Activated T-cell treated with anti-CD3 and anti-CD28 coated beads for 4 hours (primary cell): ENCODE measurements around the gene SPOUT1.

ENCODE experiments used
- DNase-seq: peaks from one replicate; pipeline ENCODE4 v3.0.0-alpha.2; 2020

The SPOUT1 gene

GRCh38 chr9:128835246-128836210 lies 5.9 kb upstream of the SPOUT1 start:
- no peak for DNase-seq

DNA sequence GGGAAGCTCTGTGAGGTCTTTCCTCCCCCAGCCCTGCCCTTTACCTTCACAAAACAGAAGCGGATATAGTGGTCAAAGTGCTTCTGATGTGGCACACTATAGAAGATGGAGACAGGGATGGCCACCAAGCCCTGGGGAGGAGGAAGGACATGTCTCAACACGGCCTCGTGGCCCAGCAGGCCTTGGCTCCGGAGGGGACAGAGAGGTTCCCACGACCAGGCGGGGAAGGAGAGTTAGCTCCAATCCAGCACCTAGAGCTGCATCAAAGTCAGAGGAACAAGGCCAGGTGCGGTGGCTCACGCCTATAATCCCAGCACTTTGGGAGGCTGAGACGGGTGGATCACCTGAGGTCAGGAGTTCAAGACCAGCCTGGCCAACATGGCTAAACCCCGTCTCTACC lies 4.1 kb upstream of the SPOUT1 start:
- DNase-seq, result no peak

- no peak for DNase-seq
Measured at GRCh38 chr9:128828719-128829452, 708 bp downstream of the SPOUT1 start.

- DNase-seq, result no peak
Measured at GRCh38 chr9:128828267-128828666, 1.3 kb downstream of the SPOUT1 start.

DNA sequence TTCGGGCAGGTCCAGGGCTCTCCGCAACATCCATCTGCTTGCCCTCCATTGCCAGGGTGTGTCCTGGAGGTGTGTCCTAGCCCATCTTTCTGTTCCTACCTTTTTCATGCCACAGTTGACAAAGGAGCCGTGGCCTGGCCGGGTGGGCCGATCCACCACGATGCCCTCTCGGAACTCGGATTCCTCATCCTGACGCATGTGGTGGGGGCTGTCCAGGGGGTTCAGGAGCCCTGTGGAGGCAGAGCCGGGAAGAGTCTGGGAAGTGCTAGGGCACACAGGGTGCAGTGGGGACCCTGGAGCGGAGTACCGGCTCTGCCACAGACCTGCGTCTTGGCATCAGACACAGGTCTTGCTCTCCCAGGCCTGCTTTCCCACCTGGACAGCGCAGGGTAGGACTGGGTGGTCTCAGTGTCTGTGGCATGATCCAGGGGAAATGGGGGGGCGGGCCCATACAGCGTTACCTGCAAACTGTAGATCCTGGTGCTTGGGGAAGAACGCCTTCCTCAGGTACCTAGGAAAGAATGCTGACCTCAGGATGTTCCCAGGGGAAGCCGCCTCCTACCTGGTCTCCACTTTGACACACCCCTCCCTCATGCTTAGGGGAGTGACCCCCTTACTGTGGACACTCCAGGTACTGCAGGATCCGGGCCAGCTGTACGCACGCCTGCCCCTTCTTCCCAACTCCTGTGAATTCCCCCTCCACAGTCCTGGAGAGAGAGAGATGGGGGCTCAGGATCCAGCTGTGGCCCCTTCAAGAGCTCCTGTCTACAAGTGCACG lies 3.5 kb downstream of the SPOUT1 start:
- DNase-seq, result no peak

DNA sequence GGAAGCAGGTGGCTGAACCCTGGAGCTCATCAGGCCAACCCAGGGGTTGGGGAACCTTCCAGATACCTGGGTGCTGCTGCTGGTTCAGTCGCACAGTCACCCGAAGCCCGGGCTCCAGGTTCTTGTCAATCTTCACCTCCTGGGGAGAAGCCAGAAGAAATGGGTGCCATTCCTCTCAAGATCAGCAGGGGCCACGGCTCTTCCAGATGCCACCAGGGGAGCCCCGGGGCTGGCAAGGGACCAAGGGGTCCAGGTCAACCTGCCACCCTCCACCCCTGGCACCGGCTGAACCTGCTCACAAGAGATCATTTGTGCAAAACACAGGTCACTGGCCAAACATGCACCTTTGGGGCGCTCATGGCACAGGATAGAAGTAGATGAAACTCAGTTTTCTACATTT lies 4.7 kb downstream of the SPOUT1 start:
- DNase-seq, result no peak

DNA sequence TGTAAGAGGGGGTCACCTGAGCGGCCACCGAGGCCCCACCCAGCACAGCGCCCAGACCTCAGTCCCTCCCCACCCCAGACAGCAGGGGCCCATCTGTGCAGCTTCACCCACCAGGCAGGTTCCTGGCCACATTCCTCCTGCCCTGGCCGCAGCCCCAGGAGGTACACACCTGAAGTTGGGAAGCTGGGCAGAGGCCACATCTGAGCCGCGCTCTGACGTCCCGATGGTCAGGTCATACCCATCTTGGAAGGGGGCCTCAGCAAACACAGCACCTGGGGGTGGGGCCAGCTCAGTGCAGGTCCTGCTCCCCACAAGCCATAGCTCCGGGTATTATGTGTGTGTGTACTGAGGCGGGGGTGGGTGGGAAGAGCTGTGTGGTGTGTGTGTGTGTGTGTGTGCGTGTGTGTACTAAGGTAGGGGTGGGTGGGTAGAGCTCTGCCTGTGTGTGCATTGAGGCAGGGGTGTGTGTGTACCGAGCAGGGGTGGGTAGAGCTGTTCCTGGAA lies 5.6 kb downstream of the SPOUT1 start:
- no peak for DNase-seq

GRCh38 chr9:128823362-128823902 lies 6.2 kb downstream of the SPOUT1 start:
- no peak for DNase-seq

DNA sequence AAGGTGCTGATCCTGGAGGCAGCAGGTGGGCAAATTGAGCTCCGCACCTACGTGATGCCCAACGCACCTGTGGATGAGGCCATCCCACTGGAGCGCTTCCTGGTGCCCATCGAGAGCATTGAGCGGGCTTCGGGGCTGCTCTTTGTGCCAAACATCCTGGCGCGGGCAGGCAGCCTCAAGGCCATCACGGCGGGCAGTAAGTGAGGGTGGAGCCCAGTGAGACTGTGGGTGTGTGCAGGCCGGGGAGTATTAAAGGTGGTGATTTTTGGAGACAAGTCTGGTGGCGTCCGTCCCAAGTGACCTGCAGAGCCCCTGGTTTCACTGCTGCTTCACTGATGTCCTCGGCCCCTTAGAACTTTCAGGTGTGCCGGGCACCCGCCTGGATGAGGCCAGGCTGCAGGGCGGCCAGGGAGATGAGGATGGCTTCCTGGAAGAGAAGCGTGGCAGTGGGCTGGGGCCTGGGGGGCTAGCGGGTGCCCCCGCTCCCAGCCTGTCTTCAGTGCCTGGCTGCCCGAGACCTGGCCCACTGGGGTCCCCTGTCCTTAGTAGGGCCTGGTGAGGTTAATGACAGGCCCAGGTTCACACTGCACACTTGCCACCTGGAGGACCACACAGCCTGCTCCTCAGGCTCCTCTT lies 7.1 kb downstream of the SPOUT1 start:
- DNase-seq, result no peak

DNA sequence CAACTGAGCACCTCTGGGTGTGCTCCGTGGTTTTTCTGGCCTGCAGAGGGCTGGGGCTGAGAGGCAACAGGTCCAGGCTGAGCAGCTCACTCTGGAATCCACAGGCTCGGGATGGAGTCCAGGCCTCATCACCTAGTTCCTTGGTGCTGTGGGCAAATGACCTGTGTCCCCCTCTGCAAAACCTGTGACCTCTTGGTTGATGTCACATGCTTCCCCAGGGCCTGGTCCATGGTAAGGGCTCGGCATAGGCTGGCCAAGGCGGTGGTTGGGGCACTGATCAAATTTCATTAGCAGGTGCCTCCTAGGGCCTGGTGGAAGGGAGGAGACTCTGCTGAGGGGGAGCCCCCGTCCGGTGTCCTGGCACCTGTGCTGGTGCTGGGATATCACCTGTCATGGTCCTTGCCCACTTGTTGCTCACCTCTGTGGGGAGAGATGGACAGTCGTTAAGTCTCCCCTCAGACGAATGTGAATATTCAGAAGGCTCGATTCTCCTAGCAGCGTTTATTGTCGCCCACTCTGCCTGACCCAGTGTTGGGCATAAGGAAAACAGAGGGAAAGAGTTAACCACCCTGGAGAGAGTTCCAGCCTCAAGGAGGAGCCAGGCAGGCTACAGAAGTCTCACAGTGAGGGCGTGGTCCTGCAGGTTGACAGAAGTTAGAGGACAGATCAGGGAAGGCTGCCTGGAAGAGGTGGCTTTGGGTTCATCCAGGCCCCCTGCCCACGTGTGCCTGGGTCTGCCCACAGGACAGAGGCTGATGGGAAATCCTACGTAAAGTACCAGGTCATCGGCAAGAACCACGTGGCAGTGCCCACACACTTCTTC lies 7.8 kb downstream of the SPOUT1 start:
- DNase-seq, result no peak

DNA sequence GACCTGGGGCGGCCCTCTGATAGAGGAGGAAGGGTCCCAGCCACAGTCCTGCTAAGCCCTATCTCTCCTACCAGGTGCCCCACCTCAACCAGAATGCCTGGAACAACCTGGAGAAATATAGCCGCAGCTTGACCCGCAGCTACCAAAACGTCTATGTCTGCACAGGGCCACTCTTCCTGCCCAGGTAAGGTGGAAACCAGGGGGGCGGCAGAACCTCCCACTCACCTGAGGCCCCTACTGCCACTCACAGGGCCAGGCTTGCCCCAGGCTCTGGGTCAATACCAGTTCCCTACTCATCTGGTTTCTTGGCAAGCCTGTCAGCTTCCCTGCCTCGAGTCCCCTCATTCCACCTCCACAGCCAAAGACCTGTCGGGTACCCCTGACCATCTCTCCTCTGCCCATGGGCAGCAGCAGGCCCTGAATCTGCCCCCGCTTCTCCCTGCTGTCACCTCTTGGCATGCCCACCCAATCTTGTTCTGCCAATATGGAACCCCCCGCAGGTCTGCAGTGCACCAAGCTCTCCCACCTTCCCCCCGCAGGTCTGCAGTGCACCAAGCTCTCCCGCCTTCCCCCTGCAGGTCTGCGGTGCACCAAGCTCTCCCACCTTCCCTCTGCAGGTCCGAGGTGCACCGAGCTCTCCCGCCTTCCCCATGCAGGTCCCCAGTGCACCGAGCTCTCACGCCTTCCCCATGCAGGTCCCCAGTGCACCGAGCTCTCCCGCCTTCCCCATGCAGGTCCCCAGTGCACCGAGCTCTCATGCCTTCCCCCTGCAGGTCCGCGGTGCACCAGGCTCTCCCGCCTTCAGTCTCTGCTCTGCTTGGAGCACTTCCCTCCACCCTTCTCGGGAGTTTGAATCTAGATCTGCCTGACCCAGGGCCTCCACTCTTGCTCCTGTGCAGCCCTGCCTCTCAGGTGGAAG lies 8.7 kb downstream of the SPOUT1 start:
- DNase-seq, result no peak

DNA sequence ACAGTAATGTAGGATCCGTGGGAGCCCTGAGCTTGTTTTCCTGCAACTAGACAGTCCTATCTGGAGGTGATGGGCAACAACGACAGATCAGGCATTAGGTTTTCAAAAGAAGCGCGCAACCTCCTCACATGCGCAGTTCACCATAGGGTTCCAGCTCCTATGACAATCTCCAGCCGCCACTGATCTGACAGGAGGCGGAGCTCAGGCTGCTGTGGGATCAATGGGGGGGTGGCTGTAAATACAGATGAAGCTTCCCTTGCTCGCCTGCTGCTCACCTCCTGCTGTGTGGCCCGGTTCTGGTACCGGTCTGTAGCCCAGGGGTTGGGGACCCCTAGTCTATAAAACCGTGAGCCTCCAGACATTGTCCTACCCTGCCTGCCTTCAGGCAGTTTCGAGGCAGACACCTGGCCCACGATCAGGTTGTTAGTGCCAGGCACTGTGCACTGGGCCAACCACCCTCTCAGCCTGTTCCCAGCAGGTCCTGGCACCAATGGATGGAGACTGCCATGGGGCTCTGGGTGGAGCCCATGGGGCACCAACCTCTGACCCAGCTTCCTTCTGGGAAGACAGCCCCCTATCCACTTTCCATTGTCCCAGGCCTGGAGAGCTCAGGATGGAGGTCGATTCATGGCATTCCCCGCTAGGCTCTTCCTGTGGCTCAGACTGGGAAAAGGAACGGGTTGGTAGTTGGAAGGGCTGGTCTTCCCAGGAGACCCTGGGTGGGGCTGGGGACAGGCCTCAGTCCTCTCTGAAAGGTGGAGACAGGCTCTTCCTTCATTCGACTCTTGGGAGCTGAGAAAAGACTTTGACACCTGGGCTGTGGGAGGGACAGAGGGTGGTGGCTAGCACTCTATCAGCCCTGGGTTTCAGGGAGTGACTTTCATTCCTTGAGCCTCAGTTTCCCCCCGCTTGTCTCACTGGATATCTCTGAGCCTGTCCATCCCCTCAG lies 9.6 kb downstream of the SPOUT1 start:
- DNase-seq, result no peak

DNA sequence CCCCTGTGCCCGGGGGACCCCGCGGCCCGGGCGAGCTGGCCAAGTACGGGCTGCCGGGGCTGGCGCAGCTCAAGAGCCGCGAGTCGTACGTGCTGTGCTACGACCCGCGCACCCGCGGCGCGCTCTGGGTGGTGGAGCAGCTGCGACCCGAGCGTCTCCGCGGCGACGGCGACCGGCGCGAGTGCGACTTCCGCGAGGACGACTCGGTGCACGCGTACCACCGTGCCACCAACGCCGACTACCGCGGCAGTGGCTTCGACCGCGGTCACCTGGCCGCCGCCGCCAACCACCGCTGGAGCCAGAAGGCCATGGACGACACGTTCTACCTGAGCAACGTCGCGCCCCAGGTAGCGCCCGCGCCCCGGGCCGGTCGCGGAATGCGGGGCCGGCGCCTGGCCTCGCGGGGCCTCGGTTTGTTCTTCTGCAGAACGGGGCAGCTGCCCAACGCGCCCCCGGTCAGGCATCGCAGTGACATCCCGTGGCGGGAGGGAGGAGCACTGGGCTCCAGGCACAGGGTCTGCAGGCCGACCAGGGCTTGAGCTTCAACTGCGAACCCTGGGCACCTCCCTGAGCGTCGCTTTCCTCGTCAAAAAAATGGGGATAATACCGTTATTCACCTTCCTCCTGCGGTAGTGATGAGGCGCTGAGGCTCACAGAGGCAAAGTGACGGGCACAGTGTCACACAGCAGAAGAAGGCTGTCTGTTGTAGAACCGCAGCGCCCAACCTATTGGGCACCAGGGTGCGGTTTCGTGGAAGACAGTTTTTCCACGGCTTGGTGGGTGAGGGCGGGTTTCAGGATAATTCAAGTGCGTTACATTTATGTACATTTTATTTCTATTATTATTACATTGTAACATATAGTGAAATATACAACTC lies 10.5 kb downstream of the SPOUT1 start:
- DNase-seq, result peak; percentile 15

DNA sequence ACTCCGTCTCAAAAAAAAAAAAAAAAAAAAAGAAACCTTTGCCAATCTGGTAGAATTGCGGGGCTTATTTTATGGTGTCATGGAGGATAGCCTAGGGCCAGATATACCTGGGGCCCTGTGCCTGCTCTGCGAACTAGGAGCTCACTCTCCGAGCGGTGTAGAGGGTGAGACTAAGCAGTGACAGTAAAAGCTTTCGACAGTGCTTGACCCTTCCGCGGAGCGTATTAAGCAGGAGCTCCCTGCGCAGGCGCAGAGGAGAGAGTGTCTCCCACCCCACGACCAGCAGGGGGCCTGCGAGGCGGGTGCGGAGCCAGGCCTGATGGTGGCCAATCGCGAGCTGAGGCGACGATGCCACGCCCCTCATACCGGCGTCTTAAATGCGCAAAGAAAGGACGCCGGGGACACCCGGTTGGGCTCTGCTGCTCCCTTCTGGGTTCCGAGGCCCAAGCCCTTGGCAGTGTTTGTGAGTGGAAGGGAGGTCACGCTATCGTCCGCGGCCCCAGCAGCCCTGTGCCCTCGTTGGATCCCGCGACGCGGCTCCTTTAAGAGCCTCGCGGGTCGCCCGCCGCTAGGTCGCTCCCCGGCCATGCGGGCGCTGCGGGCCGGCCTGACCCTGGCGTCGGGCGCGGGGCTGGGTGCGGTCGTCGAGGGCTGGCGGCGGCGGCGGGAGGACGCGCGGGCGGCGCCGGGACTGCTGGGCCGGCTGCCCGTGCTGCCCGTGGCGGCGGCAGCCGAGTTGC lies 11.3 kb downstream of the SPOUT1 start, which contains the start of gene ENDOG:
Gene ENDOG, plus strand, starts transcription at position 402 of the 740 bp plus-strand sequence. Its CDS starts 185 bp downstream, at position 587.
- DNase-seq, result peak; percentile 97

GRCh38 chr9:128810873-128811272 lies 18.7 kb downstream of the SPOUT1 start:
- DNase-seq, result no peak

DNA sequence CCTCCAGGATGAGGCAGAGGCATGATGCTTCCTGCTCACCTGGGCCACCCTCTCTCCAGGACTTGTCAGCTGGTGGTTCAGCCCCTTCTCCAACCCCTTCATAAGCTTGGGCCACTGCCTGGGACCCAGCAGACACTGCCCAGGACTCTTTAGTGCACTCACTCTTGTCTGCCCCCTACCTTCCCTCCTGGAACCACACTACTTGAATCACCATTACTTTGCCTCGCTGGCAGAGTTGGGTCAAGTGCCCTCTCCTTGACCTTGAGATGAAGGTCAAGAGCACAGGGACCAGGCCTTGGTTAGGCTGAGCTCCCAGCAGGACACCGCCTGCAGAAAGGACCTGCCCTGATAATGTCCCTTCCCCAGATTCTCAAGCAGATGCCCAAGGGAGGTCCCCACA lies 19.8 kb downstream of the SPOUT1 start:
- no peak for DNase-seq

GRCh38 chr9:128809036-128809599 lies 20.5 kb downstream of the SPOUT1 start:
- no peak for DNase-seq
